Activated CD4-positive, alpha-beta T cell treated with anti-CD3 and anti-CD28 coated beads for 24 hours (primary cell): ENCODE results near the gene EFHC2.
"Not testable (repeated sequence)": the region's sequence is repeated elsewhere in the genome, so short reads cannot be mapped to it uniquely, and the experiment has no call there.

Experiments
- DNase-seq, 2 donors: peaks; one replicate each; pipeline ENCODE4 v3.0.0-alpha.2; 2020; ENCODE audit warnings: low read depth in 2 of 2

Gene EFHC2

DNA sequence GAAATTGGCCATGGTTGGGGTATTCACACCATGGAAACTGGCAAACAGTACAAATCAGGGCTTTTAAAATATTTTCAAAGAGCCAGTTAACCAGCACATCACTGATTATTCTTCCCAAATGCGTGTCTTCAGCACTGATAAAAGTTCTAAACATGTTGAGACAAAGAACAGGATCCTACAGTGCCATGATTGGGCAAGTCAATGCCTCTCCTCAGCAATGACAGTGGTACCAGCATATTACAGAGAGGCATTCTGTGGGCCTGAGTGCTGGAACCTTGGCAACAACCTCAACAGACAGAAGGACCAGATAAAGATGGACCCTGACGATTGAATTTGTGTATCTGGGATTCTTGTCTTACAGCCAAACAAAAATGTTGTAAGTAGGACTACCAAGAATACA, 108.9 kb downstream of the EFHC2 start:
- no peak for DNase-seq

DNA sequence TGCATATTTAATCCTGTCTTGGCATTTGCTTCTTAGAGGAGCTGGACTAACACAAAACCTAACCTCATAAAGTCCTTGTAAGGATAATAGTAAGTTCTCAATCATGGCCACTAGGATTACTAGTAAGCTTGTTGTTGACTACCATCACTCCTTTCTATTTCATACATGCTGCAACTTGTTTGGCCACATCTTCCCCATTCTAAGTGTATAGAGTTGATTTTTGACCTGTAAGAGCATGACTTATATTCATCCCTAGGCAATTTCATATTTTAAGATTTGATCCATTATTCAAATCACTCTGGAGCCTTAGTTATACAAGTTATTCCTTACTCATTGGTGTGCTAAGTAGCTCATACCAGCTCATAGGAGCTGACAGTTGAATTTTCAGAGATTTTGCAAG, 109.4 kb downstream of the EFHC2 start:
- DNase-seq, result no peak

DNA sequence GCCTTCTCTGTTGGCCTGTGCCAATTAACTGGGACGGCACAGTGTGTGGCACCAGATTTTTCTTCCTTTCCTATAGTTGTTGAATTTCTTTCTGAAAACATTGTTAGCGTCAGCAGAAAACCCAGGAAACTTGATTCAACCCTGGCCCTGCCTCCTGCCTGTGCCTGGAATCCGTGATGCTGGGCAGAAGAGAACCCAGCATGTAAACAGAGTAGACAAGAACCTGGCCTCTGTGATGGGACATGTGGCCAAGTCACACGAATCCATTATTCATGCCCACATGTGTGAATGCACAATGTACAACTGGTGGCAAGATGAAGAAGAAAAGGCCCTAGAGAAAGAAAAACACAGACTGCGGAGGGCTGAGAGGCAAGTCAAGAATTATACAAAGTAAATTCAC, 111.4 kb downstream of the EFHC2 start:
- no peak for DNase-seq

DNA sequence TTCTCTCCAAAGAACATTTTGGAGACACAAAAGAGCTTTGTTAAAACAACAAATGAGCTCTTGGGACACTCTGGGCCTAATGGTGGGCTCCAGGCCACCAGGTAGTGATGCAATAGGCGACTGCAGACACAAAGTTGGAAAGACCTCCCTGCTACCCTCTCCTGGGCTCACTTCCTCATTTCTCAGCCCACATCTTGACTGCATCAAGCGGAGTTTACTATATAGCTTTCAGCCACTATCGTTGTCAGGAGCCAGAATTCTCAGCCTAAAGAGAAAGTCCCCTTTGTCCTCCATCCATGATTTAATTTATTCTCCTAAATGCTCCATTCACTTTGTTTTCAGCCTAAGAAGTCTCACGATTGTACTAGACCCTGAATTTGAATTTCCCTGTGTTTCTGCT, 114.9 kb downstream of the EFHC2 start:
- DNase-seq, result no peak

DNA sequence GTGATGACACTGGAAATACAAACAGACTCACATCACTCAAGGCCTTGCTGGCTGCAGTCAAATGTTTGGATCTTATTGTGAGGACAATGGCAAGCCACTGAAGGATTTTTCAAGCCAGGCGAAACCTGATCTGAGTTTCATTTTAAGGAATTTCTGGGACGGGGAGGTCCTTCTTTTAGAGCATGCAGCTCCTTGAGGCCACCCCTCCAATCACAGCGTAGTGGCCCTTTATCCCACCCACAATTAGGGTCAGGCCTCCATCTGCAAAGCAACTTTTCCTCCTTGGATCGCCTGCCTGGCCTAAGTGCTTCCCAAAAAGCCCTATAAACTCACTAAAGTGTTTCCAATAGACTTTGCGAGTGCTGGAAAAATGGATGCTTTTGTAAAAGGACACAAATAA, 115.5 kb downstream of the EFHC2 start:
- no peak for DNase-seq

DNA sequence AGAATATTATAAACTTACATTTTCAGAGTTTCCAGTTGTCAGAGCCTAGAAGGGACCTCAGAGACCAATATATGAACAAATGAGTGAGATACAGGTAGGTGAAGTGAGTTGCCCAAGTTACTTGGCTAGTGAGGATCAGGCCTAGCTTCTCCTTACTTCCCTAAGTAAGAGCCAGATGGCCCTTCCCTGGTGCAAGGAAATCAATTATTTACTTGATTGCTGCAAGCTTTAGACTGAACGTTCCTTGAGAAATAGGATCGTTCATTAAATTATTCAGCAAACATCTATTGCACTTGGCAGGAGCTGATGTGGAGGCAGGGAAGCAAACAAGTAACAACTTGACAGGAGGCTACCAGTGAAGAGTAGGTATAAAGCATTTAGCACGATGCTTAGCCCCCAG, 117.8 kb downstream of the EFHC2 start:
- DNase-seq, result no peak

DNA sequence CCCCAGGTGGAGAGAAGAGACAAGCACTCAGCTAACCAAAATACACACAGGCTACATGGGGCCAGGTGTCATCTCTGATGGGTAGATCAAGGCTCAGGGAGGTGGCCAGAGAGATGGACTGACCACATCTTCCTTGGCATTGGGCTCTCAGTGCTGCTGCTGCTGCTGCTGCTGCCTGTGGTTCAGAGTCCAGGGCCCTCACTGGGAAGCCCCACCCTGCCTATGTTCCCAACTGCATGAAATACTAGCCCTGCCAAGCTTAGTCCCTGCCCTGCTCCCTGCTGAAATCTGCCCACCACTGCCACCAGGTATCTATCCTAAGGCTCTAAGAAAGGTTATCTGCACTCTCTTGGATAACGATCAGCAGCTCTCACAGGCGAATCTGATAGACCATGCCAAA, 118.7 kb downstream of the EFHC2 start:
- no peak for DNase-seq

DNA sequence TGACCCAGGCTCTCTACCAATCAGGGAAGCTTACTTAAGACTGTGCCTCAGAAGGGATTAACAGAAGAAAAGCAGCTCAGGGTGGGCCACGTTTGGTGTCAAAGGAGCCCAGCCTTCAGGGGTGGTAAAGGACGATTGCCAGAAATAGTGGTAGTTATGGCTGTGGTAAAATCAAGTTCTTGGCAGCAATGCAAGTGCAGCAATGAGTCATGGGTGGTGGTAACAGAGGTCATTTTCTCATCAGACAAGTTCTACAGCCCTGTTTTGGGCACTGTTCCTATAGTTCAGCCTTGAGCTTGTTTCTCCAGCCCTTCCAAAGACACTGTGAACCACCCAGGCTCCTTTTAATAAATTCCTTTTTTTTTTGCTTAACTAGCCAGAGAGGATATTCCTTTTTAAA, 120.3 kb downstream of the EFHC2 start:
- no peak for DNase-seq

DNA sequence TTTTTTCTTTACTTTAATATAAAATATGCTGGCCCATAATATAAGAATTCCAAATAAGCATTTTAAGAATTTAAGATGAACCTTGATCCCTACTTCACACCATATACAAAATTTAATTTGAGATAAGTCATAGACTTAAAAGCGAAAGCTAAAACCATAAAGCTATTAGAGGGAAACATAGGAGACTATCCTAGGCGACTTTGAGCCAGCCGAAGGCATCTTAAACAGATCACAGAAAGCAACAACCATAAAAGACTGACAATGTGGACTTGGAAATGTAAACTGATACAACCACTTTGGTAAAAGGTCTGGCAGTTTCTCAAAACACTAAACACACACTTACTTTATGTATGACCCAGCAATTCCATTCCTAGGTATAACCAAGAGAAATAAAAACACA, 125.0 kb downstream of the EFHC2 start:
- DNase-seq, result no peak

DNA sequence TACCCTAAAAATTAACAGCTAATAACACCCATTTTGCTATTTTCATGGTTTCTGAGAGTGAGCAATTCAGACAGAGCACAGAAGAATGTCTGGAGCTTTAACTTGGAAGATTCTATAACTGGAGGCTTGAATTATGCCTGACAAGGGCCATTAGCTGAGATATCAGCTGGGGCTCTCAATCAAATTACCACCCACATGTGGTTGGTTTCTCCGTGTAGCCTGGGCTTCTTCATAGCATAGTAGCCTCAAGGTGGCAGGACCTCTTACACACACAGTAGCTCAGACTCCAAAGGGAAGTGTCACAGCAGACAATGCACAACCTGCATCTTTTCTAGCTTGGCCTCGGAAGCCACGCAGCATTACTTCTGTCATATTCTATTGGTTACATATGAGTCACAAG, 127.3 kb downstream of the EFHC2 start:
- no peak for DNase-seq

DNA sequence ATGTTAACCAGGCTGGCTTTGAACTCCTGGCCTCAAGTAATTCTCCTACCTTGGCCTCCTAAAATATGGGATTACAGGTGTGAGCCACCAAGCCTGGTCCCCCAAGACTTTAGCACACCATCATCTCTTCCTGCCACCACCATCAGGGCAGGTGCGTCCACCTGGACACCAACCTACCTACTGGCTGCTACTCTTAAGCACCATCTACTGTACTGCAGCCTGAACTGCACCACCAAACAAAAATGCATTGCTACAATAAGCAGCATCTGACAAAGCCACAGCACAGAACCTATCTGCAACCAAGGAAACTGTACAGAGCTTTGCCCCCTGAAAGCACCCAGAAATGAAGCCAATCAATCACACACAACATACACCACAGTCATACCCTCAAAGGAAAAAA, 139.7 kb downstream of the EFHC2 start:
- DNase-seq, result no peak

DNA sequence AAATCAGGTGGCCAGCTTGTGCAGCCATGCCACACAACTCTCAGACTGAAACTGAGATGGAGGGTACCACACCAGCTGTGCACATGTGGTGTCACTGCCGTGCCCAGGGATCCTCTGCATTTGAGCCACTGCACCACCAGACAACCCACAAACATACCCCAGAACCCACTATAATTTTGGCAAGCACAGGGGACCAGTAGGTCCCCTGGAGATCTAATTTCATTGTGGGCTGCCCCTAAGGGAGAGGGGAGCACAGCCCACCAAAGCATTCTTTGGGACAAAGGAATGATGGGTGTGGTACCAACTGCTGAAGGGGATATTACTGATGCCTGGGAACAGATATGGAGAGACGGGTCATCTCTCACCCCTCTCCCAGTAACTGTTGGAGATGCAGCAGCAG, 140.9 kb downstream of the EFHC2 start:
- no peak for DNase-seq

DNA sequence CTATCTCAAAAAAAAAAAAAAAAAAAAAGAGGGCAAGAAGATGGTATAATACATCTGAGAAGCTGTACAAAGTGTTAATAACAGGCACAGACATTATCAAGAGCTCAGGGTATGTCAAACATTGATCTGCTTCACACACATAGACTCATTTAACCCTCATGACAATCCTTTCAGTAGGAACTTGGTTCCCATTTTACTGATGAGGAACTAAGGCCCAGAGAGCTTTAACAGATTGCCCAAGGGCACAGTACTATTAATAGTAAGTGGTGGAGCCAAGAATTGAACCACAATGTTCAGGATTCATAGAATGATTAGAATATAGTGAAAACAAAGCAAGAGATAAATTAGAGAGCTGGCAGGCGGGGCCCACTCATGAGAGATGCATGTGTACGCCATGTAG, 154.4 kb downstream of the EFHC2 start:
- no peak for DNase-seq

DNA sequence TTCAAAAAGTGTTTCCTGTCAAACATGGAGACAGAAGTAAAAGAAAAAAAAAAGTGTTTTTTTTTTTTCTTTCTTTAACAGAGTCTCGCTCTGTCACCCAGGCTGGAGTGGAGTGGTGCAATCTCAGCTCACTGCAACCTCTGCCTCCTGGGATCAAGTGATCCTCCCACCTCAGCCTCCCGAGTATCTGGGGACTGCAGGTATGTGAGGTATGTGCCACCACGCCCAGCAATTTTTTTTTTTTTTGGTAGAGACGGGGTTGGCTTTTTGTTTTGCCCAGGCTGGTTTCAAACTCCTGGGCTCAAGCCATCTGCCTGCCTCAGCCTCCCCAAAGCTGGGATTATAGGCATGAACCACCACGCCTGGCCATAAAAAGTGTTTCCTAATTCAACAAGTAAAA, 155.6 kb downstream of the EFHC2 start:
- not testable (repeated sequence) for DNase-seq

DNA sequence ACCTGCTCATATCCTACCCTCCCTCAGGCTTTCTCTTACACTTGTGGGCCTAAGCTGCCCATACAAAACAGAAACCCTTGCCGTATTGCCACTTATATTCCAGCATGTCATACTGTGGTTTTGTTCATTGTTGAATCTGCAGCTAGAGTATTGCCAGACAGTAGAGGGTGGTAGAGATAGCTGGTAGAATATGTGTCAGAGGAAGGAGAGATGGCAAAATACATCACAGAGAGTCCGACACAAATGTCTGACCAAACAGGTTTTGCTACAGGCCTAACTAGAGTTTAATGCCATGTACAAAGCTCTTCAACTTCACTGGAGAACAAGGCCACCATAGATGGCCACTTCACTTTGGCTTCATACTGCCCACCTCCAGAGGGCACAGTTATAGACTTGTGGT, 160.1 kb downstream of the EFHC2 start:
- no peak for DNase-seq

DNA sequence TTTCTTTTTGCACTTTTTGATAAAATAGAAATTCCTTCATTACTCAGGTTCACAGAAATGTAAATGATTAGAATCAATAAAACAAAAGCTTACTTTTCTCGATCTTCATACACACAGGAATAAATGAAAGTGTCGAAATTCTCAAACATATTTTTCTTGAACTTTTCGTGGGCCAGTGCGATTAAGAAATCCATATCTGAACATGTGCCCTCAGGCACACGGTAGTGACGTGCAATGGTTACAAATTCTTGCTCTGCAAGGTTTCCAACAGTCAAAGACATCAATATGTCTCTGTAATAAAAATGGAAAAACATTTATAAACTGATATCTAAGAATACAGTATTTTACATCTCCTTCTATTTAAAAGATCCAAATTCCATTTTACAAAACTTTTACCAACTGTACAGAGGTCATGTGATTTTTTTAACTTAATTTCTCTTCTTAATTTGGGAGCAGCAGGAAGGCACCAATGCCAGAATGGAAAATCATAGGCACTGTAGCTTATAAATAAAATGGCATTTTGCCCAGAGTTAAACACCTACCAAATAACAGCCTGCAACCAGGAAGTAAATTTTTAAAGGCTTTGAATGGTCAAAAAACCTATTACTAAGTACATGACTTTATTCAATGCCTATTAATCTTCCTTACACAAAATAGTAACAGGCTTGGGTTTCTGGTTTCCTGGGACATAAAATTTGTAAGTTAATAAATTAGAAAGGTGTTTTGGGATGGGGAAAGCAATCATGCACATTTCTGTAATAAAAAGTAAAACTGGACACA, 165.0 kb downstream of the EFHC2 start:
- no peak for DNase-seq

DNA sequence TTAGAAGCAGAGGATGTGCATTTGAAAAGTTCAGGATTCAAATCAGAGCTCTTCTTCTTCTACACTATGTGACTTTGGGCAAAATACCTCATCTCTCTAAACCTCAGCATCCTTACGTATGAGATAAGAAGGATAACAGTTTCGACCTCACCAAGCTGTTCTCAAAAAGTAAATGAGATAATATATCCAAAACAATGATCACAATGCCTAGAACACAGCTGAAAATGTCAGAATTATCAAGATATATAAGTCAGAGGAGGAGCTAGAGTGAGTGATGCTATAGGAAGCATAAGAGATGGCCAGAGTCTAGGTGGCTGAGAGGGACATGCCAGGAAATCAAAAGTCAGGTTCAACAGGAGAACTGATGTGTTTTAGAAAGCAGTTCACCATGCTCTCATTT, 168.0 kb downstream of the EFHC2 start:
- no peak for DNase-seq

DNA sequence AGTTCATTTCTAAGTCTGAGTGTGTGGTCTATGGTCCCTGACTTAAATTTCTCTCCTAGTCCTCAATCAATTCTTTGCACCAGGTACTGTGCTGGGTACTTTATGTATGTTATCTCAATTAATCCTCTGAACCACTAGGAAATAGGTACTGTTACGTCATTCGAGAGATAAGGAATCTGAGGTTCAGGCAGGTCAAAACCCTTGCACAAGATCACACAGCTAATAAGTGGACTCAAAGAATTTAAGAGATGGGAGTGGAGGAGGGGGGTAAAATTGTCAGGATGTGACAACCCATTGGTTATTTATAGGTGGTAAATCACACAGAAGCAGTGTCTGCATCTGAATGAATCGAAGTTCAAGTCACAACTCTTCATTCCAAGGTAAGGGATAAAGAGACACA, 169.4 kb downstream of the EFHC2 start:
- DNase-seq, result no peak

DNA sequence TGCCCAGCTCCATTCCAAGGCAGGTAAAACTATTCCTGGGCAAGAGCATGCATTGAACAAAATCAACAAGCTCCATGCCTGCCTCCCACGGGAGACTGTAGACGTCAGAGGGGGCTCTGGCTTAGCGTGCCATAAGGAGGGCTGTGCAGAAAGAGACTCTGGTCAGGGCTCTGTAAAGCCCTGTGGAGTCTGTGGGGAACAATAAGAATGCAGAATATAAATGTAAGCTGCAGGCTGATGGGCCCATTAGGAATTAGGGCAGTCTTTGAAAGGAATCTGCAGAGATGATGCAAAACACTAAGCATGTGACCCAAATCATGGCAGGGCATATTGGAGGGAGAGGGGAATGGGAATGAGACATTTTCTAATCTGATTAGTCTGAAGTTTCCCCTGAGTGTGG, 170.3 kb downstream of the EFHC2 start:
- DNase-seq, result no peak

DNA sequence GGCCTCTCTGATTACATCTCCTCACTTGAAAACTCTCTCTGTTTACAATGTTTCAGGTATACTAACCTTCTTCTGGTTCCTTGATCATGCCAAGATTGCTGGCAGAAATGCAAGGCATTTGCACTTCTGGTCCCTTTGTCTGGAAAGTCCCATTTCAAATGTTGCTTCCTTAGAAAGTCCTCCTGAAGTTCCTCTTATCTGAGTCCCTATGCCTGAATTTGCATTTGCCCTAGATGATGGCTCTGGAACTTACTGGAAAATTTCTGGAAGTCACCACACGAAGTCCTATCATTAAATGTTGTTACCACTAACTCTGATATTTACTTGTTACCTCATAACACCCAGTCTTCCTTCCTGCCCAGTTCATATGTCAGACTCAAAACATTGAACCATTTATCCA, 176.4 kb downstream of the EFHC2 start:
- no peak for DNase-seq

DNA sequence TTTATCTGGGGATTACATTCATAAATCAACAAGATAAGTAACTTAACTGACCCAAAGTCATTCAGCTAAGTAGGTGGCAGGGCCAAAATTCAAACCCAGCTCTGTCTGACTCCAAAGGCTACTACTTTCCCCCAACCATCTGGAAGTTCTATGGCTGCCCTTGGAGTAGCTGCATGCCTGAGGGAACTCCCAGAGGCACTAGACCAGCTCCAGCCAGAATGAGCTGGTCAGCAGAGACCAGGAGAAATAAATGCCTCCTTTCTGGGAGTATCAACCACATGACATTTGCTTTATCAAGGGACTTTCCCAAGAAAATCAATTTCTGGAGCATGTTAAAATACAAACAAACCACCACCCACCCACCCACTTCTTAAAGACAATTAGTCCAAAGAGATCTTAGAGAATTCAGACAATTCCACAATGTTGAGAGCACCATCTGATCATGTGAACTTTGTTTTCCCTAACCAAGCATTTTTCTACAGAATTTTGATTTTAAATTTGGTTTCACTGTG, 180.5 kb downstream of the EFHC2 start:
- no peak for DNase-seq

DNA sequence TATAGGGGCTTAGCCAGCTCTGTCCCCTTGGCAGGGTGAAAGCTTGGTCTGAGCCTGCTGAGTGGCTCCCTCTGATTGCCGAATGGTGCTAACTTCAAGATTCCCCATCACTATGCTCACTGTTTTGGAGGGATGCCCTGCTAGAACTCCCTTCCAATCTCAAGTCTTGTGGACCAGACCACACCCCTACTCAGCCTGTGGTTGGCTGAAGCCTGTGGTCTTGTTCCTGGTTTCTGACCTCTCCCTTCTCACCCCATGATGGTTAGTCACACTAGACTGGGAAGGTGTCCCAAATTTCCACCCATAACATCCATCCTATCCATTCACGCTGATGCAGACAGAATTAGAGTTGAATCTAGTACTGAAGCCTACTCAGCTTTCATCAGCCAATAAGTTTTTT, 185.6 kb downstream of the EFHC2 start:
- DNase-seq, result no peak

DNA sequence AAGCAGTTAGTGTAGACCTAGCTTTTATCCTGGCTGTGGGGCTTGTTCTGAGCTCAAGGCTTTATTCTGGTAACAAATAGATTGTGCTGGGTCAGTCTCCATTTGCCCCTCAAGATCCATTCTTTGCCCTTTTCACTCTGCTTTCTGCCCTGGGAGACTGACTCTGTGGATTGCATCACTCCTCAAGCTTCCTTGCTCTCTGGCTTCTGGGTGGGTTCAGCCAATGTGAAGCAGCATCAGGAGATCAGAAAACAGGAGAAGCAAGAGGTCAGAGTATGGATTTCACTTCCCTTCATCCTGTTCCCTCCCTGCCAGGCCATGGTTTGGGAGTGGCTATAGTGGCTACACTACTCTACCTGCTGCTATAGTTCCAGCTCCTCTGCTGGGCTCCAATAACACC, 186.2 kb downstream of the EFHC2 start:
- no peak for DNase-seq

DNA sequence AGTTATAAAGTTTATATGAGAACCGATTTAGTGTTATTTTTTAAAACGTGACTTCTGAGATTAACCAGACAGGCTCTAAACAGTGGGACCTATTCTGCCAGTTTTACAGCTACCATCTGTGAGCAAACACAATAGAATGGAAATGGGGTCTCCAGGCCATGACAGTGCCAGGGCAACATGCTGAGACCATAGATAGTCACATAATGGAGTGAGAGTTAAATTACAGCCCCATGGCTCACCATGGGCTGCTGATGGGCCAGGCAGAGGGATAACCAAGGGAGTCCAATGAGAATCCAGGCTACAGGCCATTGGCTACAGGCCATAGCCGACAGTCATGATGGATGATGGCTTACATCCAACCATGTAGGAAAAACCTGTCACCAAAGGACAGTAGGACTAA, 186.7 kb downstream of the EFHC2 start:
- DNase-seq, result no peak
